ENCODE data around the gene TMEM178B.

The TMEM178B gene

GRCh38 chr7:141486959-141487358 lies 413.1 kb downstream of the TMEM178B start:
- no peak for DNase-seq

DNA sequence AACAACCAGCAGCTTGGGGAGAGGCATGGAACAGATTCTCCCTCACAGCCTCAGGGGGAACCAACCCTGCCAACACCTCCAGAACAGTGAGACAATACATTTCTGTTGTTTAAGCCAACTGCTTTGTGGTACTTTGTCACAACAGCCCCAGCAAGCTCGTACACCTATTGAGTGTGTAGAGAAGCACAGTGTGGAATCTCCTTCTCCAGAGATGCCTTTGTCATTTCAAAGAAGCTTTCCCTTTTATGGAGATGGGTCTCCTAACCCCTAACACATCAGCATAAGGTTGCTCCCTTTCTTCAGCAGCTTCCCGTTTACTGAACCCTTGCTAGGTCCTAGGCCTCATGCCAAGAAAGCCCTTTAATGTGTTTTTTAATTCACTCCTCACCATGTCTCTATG lies 416.6 kb downstream of the TMEM178B start:
- DNase-seq = no peak

- DNase-seq = no peak
These were observed 421.2 kb downstream of the TMEM178B start for GRCh38 chr7:141495057-141495456.

- DNase-seq = no peak
These were observed 423.5 kb downstream of the TMEM178B start for GRCh38 chr7:141497391-141497790.

GRCh38 chr7:141500608-141501007 lies 426.7 kb downstream of the TMEM178B start:
- no peak for DNase-seq

DNA sequence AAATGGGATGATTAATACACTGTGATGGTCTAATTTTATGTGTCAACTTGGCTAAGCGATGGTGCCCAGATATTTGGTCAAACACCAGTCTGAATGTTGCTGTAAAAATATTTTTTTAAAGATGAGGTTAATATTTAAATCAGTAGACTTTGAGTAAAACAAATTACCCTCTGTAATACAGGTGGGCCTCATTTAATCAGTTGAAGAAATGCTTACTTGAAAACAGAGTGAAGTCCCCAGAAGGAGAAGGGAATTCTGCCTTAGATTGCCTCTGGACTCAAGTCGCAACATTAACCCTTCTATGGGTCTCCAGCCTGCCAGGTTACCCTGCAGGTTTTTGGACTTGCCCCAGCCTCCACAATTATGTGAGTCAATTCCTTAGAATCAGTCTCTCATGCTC lies 427.6 kb downstream of the TMEM178B start:
- DNase-seq = no peak

GRCh38 chr7:141511316-141511675 lies 437.4 kb downstream of the TMEM178B start:
- DNase-seq = no peak

GRCh38 chr7:141511676-141512396 lies 438.0 kb downstream of the TMEM178B start:
- no peak for DNase-seq

DNA sequence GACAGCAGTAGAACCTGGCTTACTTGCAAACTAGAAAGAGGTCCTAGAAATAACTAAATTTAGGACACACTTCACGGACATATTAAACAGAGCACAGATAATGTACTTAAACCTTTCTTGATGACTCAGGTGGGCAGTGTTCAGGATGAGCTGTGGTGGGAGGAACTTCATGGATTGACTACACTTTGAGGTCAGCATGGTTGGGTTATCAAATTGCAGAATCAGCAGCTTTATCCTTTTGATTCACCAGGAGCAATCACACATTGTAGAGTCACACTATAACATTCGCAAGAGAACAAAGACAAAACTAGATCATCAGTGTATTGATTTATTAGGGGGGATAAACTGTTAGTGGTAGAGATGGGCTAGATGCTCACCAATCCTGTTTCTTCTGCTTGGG lies 438.7 kb downstream of the TMEM178B start:
- DNase-seq = no peak

GRCh38 chr7:141513720-141514119 lies 439.9 kb downstream of the TMEM178B start:
- no peak for DNase-seq

DNA sequence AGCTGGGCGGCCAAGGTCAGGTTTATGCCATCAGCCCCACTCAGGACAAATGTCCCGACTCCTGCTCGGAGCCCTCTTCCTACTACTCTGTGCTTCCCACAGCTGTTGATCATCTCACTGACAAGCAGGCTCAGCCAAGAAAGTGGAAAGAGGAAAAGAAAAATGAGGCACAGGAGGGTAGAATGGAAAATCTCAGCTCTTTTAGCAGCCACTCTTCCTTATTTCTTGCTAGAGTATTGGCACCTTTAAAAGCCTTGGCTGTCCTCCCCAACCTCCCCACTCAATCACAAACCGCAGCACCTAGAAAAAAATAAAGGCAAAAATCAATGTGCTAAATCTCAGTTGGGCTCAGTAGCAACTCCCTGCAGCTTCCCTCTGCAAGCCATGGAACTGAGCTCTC lies 442.1 kb downstream of the TMEM178B start:
- no peak for DNase-seq

DNA sequence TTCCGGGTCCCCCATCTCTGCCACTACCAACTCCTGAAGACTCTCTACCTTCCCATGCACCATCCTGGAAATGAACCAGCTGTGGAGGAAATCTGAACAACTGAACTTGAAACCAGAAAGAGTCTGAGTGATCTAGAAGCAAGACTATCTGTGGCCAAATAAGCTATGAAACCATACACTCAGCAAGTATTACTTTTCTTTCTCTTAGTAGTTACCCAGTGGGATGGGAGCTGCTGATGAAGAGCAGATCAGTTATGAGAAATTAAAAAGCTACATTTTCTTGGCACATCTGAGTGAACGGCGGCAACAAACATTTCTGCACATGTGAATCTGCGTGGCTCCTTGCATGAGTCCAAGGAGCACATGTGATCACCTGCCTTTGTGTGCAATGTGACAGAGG lies 445.8 kb downstream of the TMEM178B start:
- no peak for DNase-seq

DNA sequence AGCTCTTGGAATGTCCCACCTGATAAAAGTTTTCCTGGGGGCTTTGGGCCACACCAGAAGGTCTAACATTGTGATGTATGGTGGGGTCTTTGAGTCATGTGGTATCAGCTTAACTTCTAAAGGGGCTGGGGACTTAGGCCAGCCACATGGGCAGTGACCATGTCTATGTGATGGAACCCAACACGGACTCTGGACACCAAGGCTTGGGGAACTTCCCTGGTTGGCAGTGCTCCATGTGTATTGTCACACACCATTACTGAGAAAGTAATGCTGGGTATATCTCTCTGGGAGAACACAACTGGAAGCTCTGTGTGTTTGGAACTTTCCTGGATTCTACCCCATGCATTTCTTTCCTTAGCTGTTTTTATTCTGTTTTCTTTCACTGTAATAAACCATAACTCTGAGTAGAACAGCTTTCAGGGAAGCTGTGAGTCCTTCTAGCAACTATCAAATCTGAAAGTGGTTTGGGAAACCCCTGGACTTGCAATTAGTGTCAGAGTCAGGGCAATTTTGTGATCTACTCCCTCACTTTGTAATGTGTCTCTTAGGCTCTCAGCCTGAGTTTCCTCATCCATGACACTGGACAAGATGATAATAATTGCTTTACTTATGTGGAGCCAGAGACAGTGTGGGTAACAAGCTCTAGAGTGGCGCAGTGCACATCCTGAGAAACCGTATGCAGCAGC lies 448.9 kb downstream of the TMEM178B start:
- no peak for DNase-seq

GRCh38 chr7:141525973-141526514 lies 452.2 kb downstream of the TMEM178B start:
- DNase-seq = no peak

DNA sequence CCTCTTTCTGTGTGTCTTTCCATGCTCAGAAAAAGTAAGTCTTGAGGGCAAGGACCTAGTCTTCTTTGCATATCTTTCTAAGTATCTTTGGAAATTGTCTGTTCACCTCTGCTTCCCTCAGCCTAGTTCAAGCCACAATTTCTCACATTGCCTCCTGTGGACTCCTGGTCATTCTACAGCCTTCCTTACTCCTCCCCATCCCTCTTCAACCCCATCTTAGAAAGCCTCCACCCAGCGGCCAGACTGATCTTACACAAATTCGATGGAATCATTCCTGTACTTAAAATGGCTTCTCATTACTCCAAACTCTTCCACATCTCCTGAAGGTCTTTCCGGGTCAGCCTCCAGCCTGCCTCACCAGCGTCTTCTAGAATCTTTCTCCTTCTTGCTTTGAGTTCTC lies 453.2 kb downstream of the TMEM178B start:
- DNase-seq = no peak

DNA sequence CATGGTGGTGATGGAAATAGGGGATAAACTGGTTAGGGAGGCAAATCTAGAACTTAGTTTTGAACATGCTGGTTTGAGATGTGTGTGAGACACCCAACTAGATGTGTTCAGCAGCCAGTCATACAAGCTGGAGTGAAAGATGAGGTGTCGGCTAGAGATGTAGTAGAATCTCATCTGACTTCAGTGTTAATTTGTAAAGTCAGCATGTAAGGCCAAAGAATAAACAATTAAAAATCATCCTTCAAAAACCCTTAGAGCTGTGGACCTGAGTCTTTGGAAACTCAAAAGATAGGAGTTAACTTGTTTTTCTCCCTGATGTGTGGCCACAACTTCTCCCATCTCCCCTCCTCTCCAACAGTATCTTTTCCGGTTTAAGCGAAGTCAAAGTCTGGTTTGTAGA lies 454.5 kb downstream of the TMEM178B start:
- no peak for DNase-seq
